Subcutaneous abdominal adipose tissue (tissue), 5 donors: ENCODE results near the gene CD200.
"Not testable (repeated sequence)": the region's sequence is repeated elsewhere in the genome, so short reads cannot be mapped to it uniquely, and the experiment has no call there.

Experiments
- H3K27ac ChIP-seq: one replicate; pipeline ENCODE4 v1.7.0; 2013; ENCODE audit warnings: low read depth, mild to moderate bottlenecking, inconsistent platforms, low read length, moderate library complexity
- H3K27me3 ChIP-seq, 5 donors: one replicate each; pipeline ENCODE4 v1.7.0; 2013; ENCODE audit warnings: low read length in 5 of 5, inconsistent platforms in 1 of 5; ENCODE audit not compliant: control insufficient read depth in 5 of 5, insufficient read depth in 4 of 5
- H3K36me3 ChIP-seq, 5 donors: one replicate each; pipeline ENCODE4 v1.7.0; 2013; ENCODE audit warnings: low read length in 5 of 5; ENCODE audit not compliant: control insufficient read depth in 5 of 5, insufficient read depth in 5 of 5
- H3K4me1 ChIP-seq, 5 donors: one replicate each; pipeline ENCODE4 v1.7.0; 2013; ENCODE audit warnings: low read length in 5 of 5, mild to moderate bottlenecking in 3 of 5, moderate library complexity in 1 of 5; ENCODE audit not compliant: control insufficient read depth in 5 of 5, insufficient read depth in 5 of 5
- H3K4me3 ChIP-seq, 5 donors: one replicate each; pipeline ENCODE4 v1.7.0; 2013; ENCODE audit warnings: low read length in 5 of 5, low read depth in 1 of 5
- H3K9ac ChIP-seq, 5 donors: one replicate each; pipeline ENCODE4 v1.7.0; 2013; ENCODE audit warnings: low read length in 5 of 5, mild to moderate bottlenecking in 4 of 5, moderate library complexity in 3 of 5
- H3K9me3 ChIP-seq, 5 donors: one replicate each; pipeline ENCODE4 v1.7.0; 2013; ENCODE audit warnings: low read length in 5 of 5; ENCODE audit not compliant: control insufficient read depth in 5 of 5
- donor health status: healthy.
- donor health status: healthy.
- donor health status: healthy.
- donor health status: healthy.
- donor health status: healthy.

The CD200 gene

GRCh38 chr3:112372396-112372795 is 39.4 kb downstream of the CD200 start:
- Histone ChIP-seq H3K9ac (no peak overlapping the region), H3K36me3 (no peaks in the 10 kb centered on the region), H3K27me3 (no peaks in the 10 kb centered on the region), H3K9me3 (no peaks in the 10 kb centered on the region), H3K4me3 (no peak overlapping the region), H3K4me1 (peaks cover 0 to 62% (median 50%) of the 10 kb centered on the region in 5 donors), H3K27ac (peak overlapping the region; percentile 88)

GRCh38 chr3:112373476-112373875 is 40.5 kb downstream of the CD200 start:
- Histone ChIP-seq H3K36me3 (no peaks in the 10 kb centered on the region), H3K9ac (peak overlapping the region in 1 of 5 donors; percentile 19), H3K27ac (peak overlapping the region; percentile 88), H3K9me3 (no peaks in the 10 kb centered on the region), H3K27me3 (no peaks in the 10 kb centered on the region), H3K4me1 (peaks cover 0 to 67% (median 55%) of the 10 kb centered on the region in 5 donors), H3K4me3 (no peak overlapping the region)

DNA sequence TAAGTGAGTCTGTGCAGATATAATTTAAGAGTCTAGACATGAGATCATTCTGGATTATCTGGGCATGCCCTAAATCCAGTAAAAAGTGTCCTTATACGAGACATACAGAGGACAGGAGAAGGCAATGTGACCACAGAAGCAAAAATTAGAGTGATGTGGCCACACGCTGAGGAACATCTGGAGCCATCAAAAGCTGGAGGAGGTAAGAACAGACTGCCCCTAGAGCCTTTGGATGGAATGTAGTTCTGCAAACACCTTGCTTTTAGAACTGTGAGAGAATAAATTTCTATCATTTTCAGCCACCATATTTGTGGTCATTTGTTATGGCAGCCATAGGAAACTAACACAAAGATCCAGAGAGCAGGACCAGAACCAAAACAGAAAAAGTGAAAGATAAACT is 41.0 kb downstream of the CD200 start:
- H3K27ac ChIP-seq, result peak overlapping the region; percentile 88
- no peaks in the 10 kb centered on the region for H3K27me3 ChIP-seq
- peak overlapping the region in 1 of 5 donors; percentile 23 for H3K9ac ChIP-seq
- H3K4me3 ChIP-seq, result peak overlapping the region in 2 of 5 donors; percentile 7 to 37
- H3K36me3 ChIP-seq, result no peaks in the 10 kb centered on the region
- no peaks in the 10 kb centered on the region for H3K9me3 ChIP-seq
- H3K4me1 ChIP-seq, result peaks cover 0 to 67% (median 51%) of the 10 kb centered on the region in 5 donors

GRCh38 chr3:112374333-112374734 is 41.4 kb downstream of the CD200 start:
- no peak overlapping the region for H3K9ac ChIP-seq
- H3K27me3 ChIP-seq, result no peaks in the 10 kb centered on the region
- H3K4me3 ChIP-seq, result no peak overlapping the region
- peak overlapping the region; percentile 88 for H3K27ac ChIP-seq
- peaks cover 0 to 67% (median 48%) of the 10 kb centered on the region in 5 donors for H3K4me1 ChIP-seq
- H3K36me3 ChIP-seq, result no peaks in the 10 kb centered on the region
- no peaks in the 10 kb centered on the region for H3K9me3 ChIP-seq

DNA sequence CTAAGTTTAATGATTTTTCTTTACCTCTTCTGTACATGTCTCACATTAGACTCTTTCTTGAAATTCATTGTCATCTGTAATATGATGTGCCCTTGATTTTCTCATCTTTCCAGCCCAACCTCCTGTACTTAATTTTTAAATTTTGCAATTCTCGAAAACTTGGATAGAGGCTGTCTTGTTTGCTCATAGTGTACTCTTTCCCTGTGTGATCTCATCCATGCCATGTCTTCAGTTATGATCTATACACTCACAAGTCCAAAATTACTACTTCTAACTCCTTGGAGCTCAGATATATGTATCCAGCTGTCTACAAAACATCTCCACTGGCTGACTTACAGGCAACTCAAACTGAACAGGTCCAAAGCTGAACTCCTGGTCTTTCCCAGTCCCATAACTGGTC is 42.2 kb downstream of the CD200 start:
- H3K9ac ChIP-seq, result peak overlapping the region in 1 of 5 donors; percentile 11
- no peaks in the 10 kb centered on the region for H3K9me3 ChIP-seq
- H3K36me3 ChIP-seq, result no peaks in the 10 kb centered on the region
- peak overlapping the region; percentile 88 for H3K27ac ChIP-seq
- H3K27me3 ChIP-seq, result no peaks in the 10 kb centered on the region
- peaks cover 0 to 68% (median 48%) of the 10 kb centered on the region in 5 donors for H3K4me1 ChIP-seq
- no peak overlapping the region for H3K4me3 ChIP-seq

DNA sequence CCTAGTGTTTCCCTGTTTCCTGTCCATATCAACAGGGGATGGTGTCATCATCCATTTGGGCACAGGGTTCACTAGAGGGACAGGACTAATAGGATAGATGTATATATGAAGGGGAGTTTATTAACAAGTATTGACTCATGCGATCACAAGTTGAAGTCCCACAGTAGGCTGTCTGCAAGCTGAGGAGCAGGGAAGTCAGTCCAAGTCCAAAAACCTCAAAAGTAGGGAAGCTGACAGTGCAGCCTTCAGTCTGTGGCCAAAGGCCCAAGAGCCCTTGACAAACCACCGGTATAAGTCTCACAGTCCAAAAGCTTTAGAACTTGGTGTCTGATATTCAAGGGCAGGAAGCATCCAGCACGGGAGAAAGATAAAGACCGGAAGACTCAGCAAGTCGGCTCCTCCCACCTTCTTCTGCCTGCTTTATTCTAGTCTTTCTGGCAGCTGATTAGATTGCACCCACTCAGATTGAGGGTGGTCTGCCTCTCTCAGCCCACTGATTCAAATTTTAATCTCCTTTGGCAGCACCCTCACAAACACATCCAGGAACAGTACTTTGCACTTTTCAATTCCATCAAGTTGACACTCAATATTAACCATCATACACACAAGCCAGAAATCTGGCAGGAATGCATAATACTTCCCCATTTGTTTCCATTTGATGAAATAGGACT is 43.4 kb downstream of the CD200 start:
- no peaks in the 10 kb centered on the region for H3K27me3 ChIP-seq
- H3K9ac ChIP-seq, result no peak overlapping the region
- H3K36me3 ChIP-seq, result no peaks in the 10 kb centered on the region
- H3K4me1 ChIP-seq, result peaks cover 0 to 68% (median 48%) of the 10 kb centered on the region in 5 donors
- H3K27ac ChIP-seq, result peak overlapping the region; percentile 88
- no peaks in the 10 kb centered on the region for H3K9me3 ChIP-seq
- H3K4me3 ChIP-seq, result no peak overlapping the region

GRCh38 chr3:112376992-112377391 is 44.0 kb downstream of the CD200 start:
- no peaks in the 10 kb centered on the region for H3K36me3 ChIP-seq
- H3K27ac ChIP-seq, result peak overlapping the region; percentile 88
- peaks cover 0 to 68% (median 48%) of the 10 kb centered on the region in 5 donors for H3K4me1 ChIP-seq
- H3K9me3 ChIP-seq, result no peaks in the 10 kb centered on the region
- H3K27me3 ChIP-seq, result no peaks in the 10 kb centered on the region
- no peak overlapping the region for H3K9ac ChIP-seq
- no peak overlapping the region for H3K4me3 ChIP-seq

DNA sequence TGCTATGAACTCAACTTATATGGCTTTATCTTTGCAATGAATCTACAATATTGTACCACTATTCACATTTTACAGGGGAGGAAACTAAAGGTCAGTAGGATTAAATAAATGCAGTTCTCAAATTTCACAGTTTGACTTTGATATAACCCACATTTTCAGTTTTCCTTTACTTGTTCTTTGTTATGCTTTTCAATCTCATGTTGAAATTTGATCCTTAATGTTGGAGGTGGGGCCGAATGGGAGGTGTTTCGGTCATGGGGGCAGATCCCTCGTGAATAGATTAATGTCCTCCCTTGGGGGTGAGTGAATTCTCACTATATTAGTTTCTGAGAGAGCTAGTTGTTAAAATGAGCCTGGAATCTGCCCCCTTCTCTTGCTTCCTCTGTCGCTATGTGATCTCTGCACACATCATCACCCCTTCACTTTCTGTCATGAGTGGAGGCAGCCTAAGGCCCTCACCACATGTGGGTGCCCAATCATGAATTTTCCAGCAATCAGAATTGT is 44.7 kb downstream of the CD200 start:
- Histone ChIP-seq H3K27me3 (no peaks in the 10 kb centered on the region), H3K36me3 (no peaks in the 10 kb centered on the region), H3K9me3 (no peaks in the 10 kb centered on the region), H3K4me1 (peaks cover 0 to 64% (median 44%) of the 10 kb centered on the region in 5 donors), H3K4me3 (no peak overlapping the region), H3K27ac (peak overlapping the region; percentile 88), H3K9ac (peak overlapping the region in 1 of 5 donors; percentile 47)

DNA sequence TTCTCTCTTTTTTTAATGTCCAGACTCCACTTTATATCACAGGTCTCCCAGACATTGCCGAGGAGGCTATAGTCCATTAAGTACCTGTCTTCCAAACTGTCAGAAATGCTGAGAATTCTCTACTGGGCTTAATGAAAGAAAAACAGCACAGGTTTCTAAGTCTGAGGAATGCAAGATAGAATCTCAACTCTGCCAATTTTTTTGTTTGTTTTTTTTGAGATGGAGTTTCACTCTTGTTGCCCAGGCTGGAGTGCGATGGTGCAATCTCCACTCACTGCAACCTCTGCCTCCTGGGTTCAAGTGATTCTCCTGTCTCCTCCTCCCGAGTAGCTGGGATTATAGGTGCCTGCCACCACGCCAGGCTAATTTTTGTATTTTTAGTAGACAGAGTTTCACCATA is 45.4 kb downstream of the CD200 start:
- H3K4me1 ChIP-seq, result peaks cover 0 to 59% (median 39%) of the 10 kb centered on the region in 5 donors
- not testable (repeated sequence) for H3K9me3 ChIP-seq, H3K27me3 ChIP-seq, H3K4me3 ChIP-seq, H3K9ac ChIP-seq, H3K36me3 ChIP-seq
- peak overlapping the region; percentile 88 for H3K27ac ChIP-seq

DNA sequence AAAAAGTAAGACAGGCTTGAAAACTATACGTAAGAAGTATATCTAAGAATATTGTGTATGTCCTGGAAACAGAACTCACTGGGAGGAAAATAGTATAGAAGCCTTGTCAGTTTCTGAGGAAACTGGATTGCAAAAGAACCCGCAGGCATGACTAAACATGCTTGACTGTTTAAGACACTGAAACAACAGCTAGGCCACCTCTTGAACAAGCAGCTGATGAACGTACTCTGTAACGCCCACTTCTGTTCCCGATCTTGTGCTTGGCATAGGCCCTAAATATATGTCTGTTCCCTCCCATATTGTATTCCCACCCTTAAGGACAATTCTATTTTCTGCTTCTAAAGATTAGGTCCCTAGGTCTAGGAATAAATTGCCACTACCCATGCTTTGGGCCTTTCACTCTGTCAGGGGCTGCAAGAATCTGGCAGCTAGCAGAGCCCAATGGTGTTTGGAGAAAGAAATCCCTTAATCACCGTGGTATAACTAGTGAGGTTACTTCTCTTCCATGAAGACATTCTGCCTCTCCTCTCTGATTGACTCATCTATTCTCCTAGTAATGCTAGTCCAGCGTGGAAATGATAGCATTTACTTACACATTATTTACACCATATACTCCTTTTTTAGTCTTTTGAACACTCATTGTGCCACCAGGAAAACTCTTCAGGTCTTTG is 46.2 kb downstream of the CD200 start:
- Histone ChIP-seq H3K36me3 (no peaks in the 10 kb centered on the region), H3K4me3 (peak overlapping the region in 1 of 5 donors; percentile 4), H3K9ac (no peak overlapping the region), H3K27me3 (no peaks in the 10 kb centered on the region), H3K4me1 (peaks cover 0 to 51% (median 32%) of the 10 kb centered on the region in 5 donors), H3K27ac (peak overlapping the region; percentile 88), H3K9me3 (no peaks in the 10 kb centered on the region)
